ENCODE data around the gene DSC1.

Gene DSC1

GRCh38 chr18:31088532-31088931 is 74.1 kb downstream of the DSC1 start:
- no peak overlapping the region for H3K9ac ChIP-seq (ENCODE audit: low read length)
- no peaks in the 10 kb centered on the region for H3K79me2 ChIP-seq (ENCODE audit: low read length)
- no peak overlapping the region for H3K27ac ChIP-seq (ENCODE audit: low read length)
- no peak overlapping the region for H3K4me2 ChIP-seq (ENCODE audit: low read length)
- TF ChIP-seq EZH2phosphoT487 (IDR thresholded peaks at IDR 0.05; ENCODE audit: low read depth) = no peak
- TF ChIP-seq CTCF (IDR thresholded peaks at IDR 0.05; ENCODE audit: low read depth, low read length) = no peak
- no peak overlapping the region for H3K4me3 ChIP-seq (ENCODE audit: low read length)
- no peaks in the 10 kb centered on the region for H3K27me3 ChIP-seq (ENCODE audit: low read depth, low read length)
- H3K36me3 ChIP-seq (replicated peaks; ENCODE audit: low read depth, low read length) = no peaks in the 10 kb centered on the region
- no peak overlapping the region for H2AFZ ChIP-seq (ENCODE audit: low read depth, low read length)
- H4K20me1 ChIP-seq (ENCODE audit: insufficient read depth, low read length) = no peaks in the 10 kb centered on the region
- no peaks in the 10 kb centered on the region for H3K9me3 ChIP-seq (ENCODE audit: insufficient read depth, low read length)
- no peaks in the 10 kb centered on the region for H3K4me1 ChIP-seq (ENCODE audit: low read length)

- Histone ChIP-seq H3K4me1 (ENCODE audit: low read length) (no peaks in the 10 kb centered on the region), H3K4me3 (ENCODE audit: low read length) (no peak overlapping the region), H4K20me1 (ENCODE audit: insufficient read depth, low read length) (no peaks in the 10 kb centered on the region), H3K36me3 (replicated peaks; ENCODE audit: low read depth, low read length) (no peaks in the 10 kb centered on the region), H3K9ac (ENCODE audit: low read length) (no peak overlapping the region), H3K27me3 (ENCODE audit: low read depth, low read length) (no peaks in the 10 kb centered on the region), H3K79me2 (ENCODE audit: low read length) (no peaks in the 10 kb centered on the region), H3K4me2 (ENCODE audit: low read length) (no peak overlapping the region), H2AFZ (ENCODE audit: low read depth, low read length) (no peak overlapping the region), H3K27ac (ENCODE audit: low read length) (no peak overlapping the region), H3K9me3 (ENCODE audit: insufficient read depth, low read length) (no peaks in the 10 kb centered on the region)
- TF ChIP-seq EZH2phosphoT487 (IDR thresholded peaks at IDR 0.05; ENCODE audit: low read depth) (no peak), CTCF (IDR thresholded peaks at IDR 0.05; ENCODE audit: low read depth, low read length) (no peak)
Observed at GRCh38 chr18:31079973-31080372, 82.7 kb downstream of the DSC1 start.

Data from OCI-LY3 (cell line).